ENCODE measurements around the gene PTH2R. TPM values are rescaled to one million over a fixed set of nuclear protein-coding genes. Genes with fewer than 3 reads are reported as not detected.

Gene PTH2R
- polyA plus RNA-seq, 1 donor (not counting 4 experiments of a cell fraction or from before 2014, with no cell fraction given): not detected

GRCh38 chr2:208413931-208414330 is 7.3 kb downstream of the PTH2R start:
- Histone ChIP-seq H3K79me2 (ENCODE audit: control insufficient read depth, insufficient read depth, low read length) (no peaks in the 10 kb centered on the region), H3K9ac (ENCODE audit: control insufficient read depth, extremely low read depth, insufficient read depth, low read length) (no peak overlapping the region), H3K9me3 (ENCODE audit: control insufficient read depth, low read depth, low read length) (no peaks in the 10 kb centered on the region), H3K36me3 (ENCODE audit: control insufficient read depth in 2 of 2, extremely low read depth in 1 of 2, insufficient read depth in 2 of 2, low read length in 2 of 2) (no peaks in the 10 kb centered on the region), H3K27ac (ENCODE audit: control insufficient read depth, insufficient read depth, low read length) (no peak overlapping the region), H3K27me3 (ENCODE audit: control insufficient read depth, extremely low read depth, insufficient read depth, low read length) (no peaks in the 10 kb centered on the region), H3K4me2 (ENCODE audit: control insufficient read depth, extremely low read depth, insufficient read depth, low read depth, low read length) (no peak overlapping the region), H3K4me3 (ENCODE audit: control insufficient read depth in 2 of 3, extremely low read depth in 1 of 3, insufficient read depth in 2 of 3, low read depth in 1 of 3, low read length in 3 of 3) (no peak overlapping the region), H2AFZ (ENCODE audit: control insufficient read depth, low read length) (no peak overlapping the region), H3K4me1 (ENCODE audit: control insufficient read depth, extremely low read depth, insufficient read depth, low read length) (no peaks in the 10 kb centered on the region), H3K9me1 (ENCODE audit: control insufficient read depth, extremely low read depth, insufficient read depth, low read length) (no peaks in the 10 kb centered on the region), H4K20me1 (ENCODE audit: control insufficient read depth, extremely low read depth, insufficient read depth, low read length) (no peaks in the 10 kb centered on the region)
- FAIRE-seq: no peak
- dilution Hi-C loops (cut with MboI; ENCODE audit: extremely low pct_ligation_motif_present, low sequenced_read_pairs): no loop called here
- DNase-seq (ENCODE audit: low read depth, low spot score): no peak
- TF ChIP-seq EZH2 (IDR thresholded peaks at IDR 0.05; ENCODE audit: low read length): no peak
- TF ChIP-seq CTCF (optimal IDR thresholded peaks at IDR 0.05 in 1 of 3, IDR thresholded peaks at IDR 0.05 in 1 of 3, conservative IDR thresholded peaks at IDR 0.05 in 1 of 3; ENCODE audit: extremely low read depth in 1 of 3, insufficient read depth in 2 of 3, low read length in 3 of 3): no peak

- Histone ChIP-seq H4K20me1 (ENCODE audit: control insufficient read depth, extremely low read depth, insufficient read depth, low read length) (no peaks in the 10 kb centered on the region), H3K4me3 (ENCODE audit: control insufficient read depth in 2 of 3, extremely low read depth in 1 of 3, insufficient read depth in 2 of 3, low read depth in 1 of 3, low read length in 3 of 3) (no peak overlapping the region), H3K79me2 (ENCODE audit: control insufficient read depth, insufficient read depth, low read length) (no peaks in the 10 kb centered on the region), H3K9me1 (ENCODE audit: control insufficient read depth, extremely low read depth, insufficient read depth, low read length) (no peaks in the 10 kb centered on the region), H3K36me3 (ENCODE audit: control insufficient read depth in 2 of 2, extremely low read depth in 1 of 2, insufficient read depth in 2 of 2, low read length in 2 of 2) (no peaks in the 10 kb centered on the region), H3K9ac (ENCODE audit: control insufficient read depth, extremely low read depth, insufficient read depth, low read length) (no peak overlapping the region), H3K4me2 (ENCODE audit: control insufficient read depth, extremely low read depth, insufficient read depth, low read depth, low read length) (no peak overlapping the region), H3K27me3 (ENCODE audit: control insufficient read depth, extremely low read depth, insufficient read depth, low read length) (no peaks in the 10 kb centered on the region), H3K27ac (ENCODE audit: control insufficient read depth, insufficient read depth, low read length) (no peak overlapping the region), H3K9me3 (ENCODE audit: control insufficient read depth, low read depth, low read length) (no peaks in the 10 kb centered on the region), H2AFZ (ENCODE audit: control insufficient read depth, low read length) (no peak overlapping the region), H3K4me1 (ENCODE audit: control insufficient read depth, extremely low read depth, insufficient read depth, low read length) (no peaks in the 10 kb centered on the region)
- TF ChIP-seq CTCF (optimal IDR thresholded peaks at IDR 0.05 in 1 of 3, IDR thresholded peaks at IDR 0.05 in 1 of 3, conservative IDR thresholded peaks at IDR 0.05 in 1 of 3; ENCODE audit: extremely low read depth in 1 of 3, insufficient read depth in 2 of 3, low read length in 3 of 3) (no peak), EZH2 (IDR thresholded peaks at IDR 0.05; ENCODE audit: low read length) (no peak)
- DNase-seq (ENCODE audit: low read depth, low spot score) (no peak), FAIRE-seq (no peak)
- dilution Hi-C loops (cut with MboI; ENCODE audit: extremely low pct_ligation_motif_present, low sequenced_read_pairs): no loop called here
These were observed 8.7 kb downstream of the PTH2R start for GRCh38 chr2:208415255-208415654.

Data from keratinocyte (primary cell).